DND-41 (cell line): Measurements from ENCODE around the gene RTF2.

Source experiments
- ATAC-seq: fragments of 200-7000 bp; cut with Tn5 transposase; 3 replicates; pipeline ENCODE4 v1.9.1; 2021; ENCODE audit warnings: low read depth; ENCODE audit not compliant: insufficient read depth
- DNase-seq: peaks from one replicate; pipeline ENCODE4 v3.0.0-alpha.2; 2020
- H2AFZ ChIP-seq: 2 replicates; pipeline ENCODE4 v1.6.0; 2012; ENCODE audit warnings: low read depth, low read length
- H3K27ac ChIP-seq: 2 replicates; pipeline ENCODE4 v1.5.1; 2012; ENCODE audit warnings: low read length, inconsistent platforms
- H3K27me3 ChIP-seq: fragments of 200-600 bp; sonication (generic); 2 replicates; pipeline ENCODE4 v1.6.0; 2012; ENCODE audit warnings: low read length, mild to moderate bottlenecking, inconsistent platforms; ENCODE audit not compliant: insufficient read depth, poor library complexity
- H3K36me3 ChIP-seq: 2 replicates; pipeline ENCODE4 v1.5.1; 2012; ENCODE audit warnings: low read length, inconsistent platforms; ENCODE audit not compliant: insufficient read depth
- H3K4me1 ChIP-seq: 2 replicates; pipeline ENCODE4 v1.5.1; 2012; ENCODE audit warnings: mild to moderate bottlenecking, low read length; ENCODE audit not compliant: insufficient read depth
- H3K4me2 ChIP-seq: 2 replicates; pipeline ENCODE4 v1.6.0; 2012; ENCODE audit warnings: mild to moderate bottlenecking, moderate library complexity, low read length, inconsistent platforms; ENCODE audit not compliant: insufficient read depth
- H3K4me3 ChIP-seq, 2 experiments: fragments of 200-600 bp in 1 of 2; shearing (Covaris generic) in 1 of 2; 2 replicates each; pipeline ENCODE4 v1.5.1; 2012 to 2016; ENCODE audit warnings: inconsistent platforms in 2 of 2, low read length in 2 of 2, mild to moderate bottlenecking in 2 of 2, low read depth in 1 of 2, moderate library complexity in 1 of 2
- H3K79me2 ChIP-seq: 2 replicates; pipeline ENCODE4 v1.6.0; 2012; ENCODE audit warnings: low read length, inconsistent platforms; ENCODE audit not compliant: insufficient read depth
- H3K9ac ChIP-seq: 2 replicates; pipeline ENCODE4 v1.6.0; 2012; ENCODE audit warnings: low read depth, mild to moderate bottlenecking, inconsistent platforms, low read length, moderate library complexity
- H3K9me3 ChIP-seq: 2 replicates; pipeline ENCODE4 v1.5.1; 2012; ENCODE audit warnings: low read length, moderate library complexity, mild to moderate bottlenecking, inconsistent platforms; ENCODE audit not compliant: insufficient read depth, severe bottlenecking
- H4K20me1 ChIP-seq: 2 replicates; pipeline ENCODE4 v1.6.0; 2012; ENCODE audit warnings: low read length; ENCODE audit not compliant: insufficient read depth
- EZH2 ChIP-seq: IDR thresholded peaks from 3 replicates; pipeline ENCODE4 v1.6.1; 2012; ENCODE audit warnings: borderline replicate concordance, low read depth, mild to moderate bottlenecking, moderate library complexity, low read length, inconsistent platforms; ENCODE audit not compliant: severe bottlenecking
- TF ChIP-seq, protein P1 (sequence below): IDR thresholded peaks from 2 replicates; pipeline ENCODE4 v1.5.1; 2012; ENCODE audit warnings: borderline replicate concordance, low read length, moderate library complexity, mild to moderate bottlenecking; ENCODE audit not compliant: poor library complexity, severe bottlenecking; ENCODE audit errors: extremely low read depth

Gene RTF2

GRCh38 chr20:56427797-56428196 is 40.6 kb upstream of the RTF2 start:
- no peak overlapping the region for H2AFZ ChIP-seq
- no peak overlapping the region for H3K4me3 ChIP-seq
- H3K9ac ChIP-seq: no peak overlapping the region
- peaks cover 7% of the 10 kb centered on the region for H3K4me1 ChIP-seq
- H3K4me2 ChIP-seq: no peak overlapping the region
- no peak overlapping the region for H3K27ac ChIP-seq
- no peak for ATAC-seq
- no peak for DNase-seq
- H3K27me3 ChIP-seq: no peaks in the 10 kb centered on the region
- H3K79me2 ChIP-seq: no peaks in the 10 kb centered on the region
- no peaks in the 10 kb centered on the region for H3K9me3 ChIP-seq
- H4K20me1 ChIP-seq: no peaks in the 10 kb centered on the region
- TF ChIP-seq EZH2: no peak
- TF ChIP-seq, protein P1, sequence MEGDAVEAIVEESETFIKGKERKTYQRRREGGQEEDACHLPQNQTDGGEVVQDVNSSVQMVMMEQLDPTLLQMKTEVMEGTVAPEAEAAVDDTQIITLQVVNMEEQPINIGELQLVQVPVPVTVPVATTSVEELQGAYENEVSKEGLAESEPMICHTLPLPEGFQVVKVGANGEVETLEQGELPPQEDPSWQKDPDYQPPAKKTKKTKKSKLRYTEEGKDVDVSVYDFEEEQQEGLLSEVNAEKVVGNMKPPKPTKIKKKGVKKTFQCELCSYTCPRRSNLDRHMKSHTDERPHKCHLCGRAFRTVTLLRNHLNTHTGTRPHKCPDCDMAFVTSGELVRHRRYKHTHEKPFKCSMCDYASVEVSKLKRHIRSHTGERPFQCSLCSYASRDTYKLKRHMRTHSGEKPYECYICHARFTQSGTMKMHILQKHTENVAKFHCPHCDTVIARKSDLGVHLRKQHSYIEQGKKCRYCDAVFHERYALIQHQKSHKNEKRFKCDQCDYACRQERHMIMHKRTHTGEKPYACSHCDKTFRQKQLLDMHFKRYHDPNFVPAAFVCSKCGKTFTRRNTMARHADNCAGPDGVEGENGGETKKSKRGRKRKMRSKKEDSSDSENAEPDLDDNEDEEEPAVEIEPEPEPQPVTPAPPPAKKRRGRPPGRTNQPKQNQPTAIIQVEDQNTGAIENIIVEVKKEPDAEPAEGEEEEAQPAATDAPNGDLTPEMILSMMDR: no peak
- no peaks in the 10 kb centered on the region for H3K36me3 ChIP-seq

DNA sequence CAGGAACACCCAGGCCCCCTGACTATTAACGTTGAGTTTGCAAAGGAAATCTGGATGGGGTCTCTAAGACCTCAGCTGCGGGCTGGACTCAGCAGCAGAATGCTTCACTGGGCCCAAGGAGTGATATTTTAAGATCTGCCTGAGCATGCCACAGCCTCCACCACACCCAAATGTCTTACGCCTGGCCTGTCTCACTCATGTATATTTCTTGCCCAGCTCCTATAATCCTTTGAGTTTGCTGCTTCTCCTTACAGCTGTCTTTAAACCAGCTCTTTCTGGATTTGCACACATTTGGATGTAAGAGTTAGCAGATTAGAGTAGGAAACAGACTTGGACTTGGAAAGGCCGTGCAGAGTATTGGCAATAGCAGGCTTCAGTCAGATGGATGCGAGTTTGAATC is 40.0 kb upstream of the RTF2 start:
- no peak overlapping the region for H3K27ac ChIP-seq

GRCh38 chr20:56428881-56429280 is 39.5 kb upstream of the RTF2 start:
- DNase-seq (no peak), ATAC-seq (no peak)
- TF ChIP-seq EZH2: no peak
- TF ChIP-seq, protein P1: no peak
- no peaks in the 10 kb centered on the region for H3K9me3 ChIP-seq
- no peak overlapping the region for H3K9ac ChIP-seq
- no peaks in the 10 kb centered on the region for H3K36me3 ChIP-seq
- no peak overlapping the region for H3K4me2 ChIP-seq
- peak overlapping the region; percentile 28; the same call in 1 of the 2 replicates for H2AFZ ChIP-seq
- H4K20me1 ChIP-seq: no peaks in the 10 kb centered on the region
- H3K27ac ChIP-seq: no peak overlapping the region
- no peaks in the 10 kb centered on the region for H3K27me3 ChIP-seq
- no peak overlapping the region for H3K4me3 ChIP-seq
- peaks cover 7% of the 10 kb centered on the region for H3K4me1 ChIP-seq
- no peaks in the 10 kb centered on the region for H3K79me2 ChIP-seq

More for the DNA sequence above, 40.0 kb upstream of the RTF2 start:
- no peaks in the 10 kb centered on the region for H4K20me1 ChIP-seq
- H3K4me2 ChIP-seq: no peak overlapping the region
- no peaks in the 10 kb centered on the region for H3K9me3 ChIP-seq
- no peaks in the 10 kb centered on the region for H3K36me3 ChIP-seq
- H2AFZ ChIP-seq: no peak overlapping the region
- TF ChIP-seq, protein P1: no peak
- no peak for TF ChIP-seq EZH2
- ATAC-seq: no peak
- H3K9ac ChIP-seq: no peak overlapping the region
- H3K79me2 ChIP-seq: no peaks in the 10 kb centered on the region
- H3K4me1 ChIP-seq: peaks cover 7% of the 10 kb centered on the region
- no peaks in the 10 kb centered on the region for H3K27me3 ChIP-seq
- H3K4me3 ChIP-seq: no peak overlapping the region
- no peak for DNase-seq

- Histone ChIP-seq H4K20me1 (no peaks in the 10 kb centered on the region), H3K4me2 (no peak overlapping the region), H3K4me3 (no peak overlapping the region), H3K27ac (no peak overlapping the region), H3K9me3 (no peaks in the 10 kb centered on the region), H3K9ac (no peak overlapping the region), H2AFZ (peak overlapping the region; percentile 62), H3K36me3 (no peaks in the 10 kb centered on the region), H3K27me3 (no peaks in the 10 kb centered on the region), H3K79me2 (no peaks in the 10 kb centered on the region), H3K4me1 (peaks cover 7% of the 10 kb centered on the region)
- ATAC-seq: no peak
- TF ChIP-seq, protein P1: no peak
- no peak for TF ChIP-seq EZH2
- no peak for DNase-seq
Measured at GRCh38 chr20:56429502-56429901, 38.9 kb upstream of the RTF2 start.
